DMS53 treated with DMSO at 0.1 percent for 48 hours (cell line): ENCODE measurements around the gene FAM78A.

Source experiments
- DNase-seq: peaks from one replicate; lab custom pipeline; 2025; ENCODE audit not compliant: unreplicated experiment; lab: John Stamatoyannopoulos, UW

FAM78A gene, protein sequence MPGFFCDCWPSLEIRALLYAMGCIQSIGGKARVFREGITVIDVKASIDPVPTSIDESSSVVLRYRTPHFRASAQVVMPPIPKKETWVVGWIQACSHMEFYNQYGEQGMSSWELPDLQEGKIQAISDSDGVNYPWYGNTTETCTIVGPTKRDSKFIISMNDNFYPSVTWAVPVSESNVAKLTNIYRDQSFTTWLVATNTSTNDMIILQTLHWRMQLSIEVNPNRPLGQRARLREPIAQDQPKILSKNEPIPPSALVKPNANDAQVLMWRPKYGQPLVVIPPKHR

DNA sequence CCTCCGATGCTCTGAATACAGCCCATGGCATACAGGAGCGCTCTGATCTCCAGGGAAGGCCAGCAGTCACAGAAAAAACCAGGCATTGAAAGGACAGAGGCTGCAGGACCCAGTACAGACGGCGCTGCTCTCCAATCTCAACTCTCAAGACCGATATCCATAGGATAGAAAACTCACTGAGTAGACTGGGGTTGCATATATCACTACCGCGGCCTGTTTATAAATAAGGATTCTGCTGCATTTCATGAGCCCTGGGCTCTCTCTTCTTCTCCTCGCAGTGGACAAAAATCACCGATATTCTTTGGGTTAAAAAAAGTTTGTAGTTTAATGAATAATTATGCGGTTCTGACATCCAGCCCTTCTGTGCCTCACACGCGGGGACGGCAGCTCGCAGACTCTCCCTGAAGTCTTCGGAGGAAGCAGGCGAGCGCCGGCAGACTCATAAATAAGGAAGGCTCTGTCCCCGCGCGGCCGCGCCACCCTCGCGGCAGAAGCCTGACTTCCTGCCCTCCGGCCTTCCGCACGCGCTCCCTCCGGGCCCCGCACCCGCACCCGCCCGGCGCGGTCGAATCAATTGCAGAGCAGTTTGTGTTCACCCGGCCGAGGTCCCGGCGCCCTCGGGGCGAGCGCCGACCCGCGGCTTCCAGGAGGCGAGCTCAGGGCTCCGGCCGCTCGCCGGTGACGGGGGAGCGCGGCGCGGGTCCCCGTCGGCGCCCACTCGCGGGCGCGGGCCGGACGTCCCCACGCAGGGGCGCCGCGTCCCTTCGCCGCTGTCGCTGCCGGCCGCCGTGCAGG lies at the start of gene FAM78A:
FAM78A (minus strand) TSS at position 417 of the 795 bp plus-strand sequence; CDS start at position 86, 331 bp downstream.
- DNase-seq, result no peak

DNA sequence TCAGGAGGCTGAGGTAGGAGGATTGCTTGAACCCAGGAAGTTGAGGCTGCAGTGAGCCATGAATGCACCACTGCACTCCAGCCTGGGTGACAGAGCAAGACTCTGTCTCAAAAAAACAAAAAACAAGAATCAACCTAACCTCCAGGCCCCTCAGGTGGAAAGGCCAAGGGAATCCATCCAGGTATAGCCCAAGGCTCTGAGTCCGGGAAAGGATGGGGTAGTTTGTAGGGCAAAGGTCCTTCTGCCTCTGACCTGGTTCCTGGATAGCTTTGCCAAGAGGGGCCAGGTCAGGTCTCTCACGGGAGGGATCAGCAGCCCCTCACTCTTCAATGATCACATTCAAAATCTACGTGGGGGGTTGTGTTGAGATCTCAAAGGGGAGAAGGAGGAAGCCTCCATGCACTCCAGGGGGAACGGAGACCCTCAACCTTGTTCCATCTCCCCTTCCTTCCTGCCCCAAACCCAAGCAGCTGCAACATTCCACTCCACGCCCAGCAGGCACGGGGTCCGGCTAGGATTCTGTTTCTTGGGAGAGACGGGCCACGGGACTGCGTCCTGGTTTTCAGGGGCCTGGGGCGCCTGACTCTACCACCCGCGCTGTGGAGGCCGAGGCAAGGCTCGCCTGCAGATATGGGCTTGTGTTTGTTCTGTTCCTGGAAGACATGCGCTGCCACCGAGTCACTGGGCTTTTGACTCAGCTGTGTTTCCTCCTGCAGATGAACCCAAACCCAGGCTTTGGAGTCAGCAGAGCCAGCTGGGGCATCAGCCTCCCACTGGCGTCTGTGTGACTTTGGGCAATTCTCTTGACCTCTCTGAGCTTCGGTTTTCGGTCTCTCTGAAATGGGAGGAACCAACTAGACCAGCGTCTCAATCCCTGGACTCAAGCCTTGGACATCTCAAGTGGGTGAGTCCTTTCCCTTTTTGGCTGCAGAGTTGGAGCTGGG lies 48.7 kb upstream of the FAM78A start:
- DNase-seq, result no peak

DNA sequence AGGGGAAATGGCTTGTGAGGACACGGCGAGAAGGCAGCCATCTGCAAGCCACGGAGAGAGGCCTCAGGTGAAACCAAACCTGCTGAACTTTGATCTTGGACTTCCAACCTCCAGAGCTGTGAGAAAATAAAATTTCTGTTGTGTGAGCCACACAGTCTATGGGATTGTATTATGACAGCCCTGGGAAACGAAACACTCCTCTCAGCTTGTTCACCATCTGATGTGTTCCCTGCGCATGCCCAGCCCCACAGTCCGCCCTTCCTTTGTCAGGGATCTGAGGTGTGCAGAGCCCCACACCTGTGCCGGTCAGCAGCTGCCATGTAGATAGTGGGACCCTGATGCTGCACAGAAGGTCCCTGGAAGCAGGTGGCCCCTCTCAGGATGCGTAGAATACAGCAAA lies 47.3 kb upstream of the FAM78A start:
- no peak for DNase-seq

DNA sequence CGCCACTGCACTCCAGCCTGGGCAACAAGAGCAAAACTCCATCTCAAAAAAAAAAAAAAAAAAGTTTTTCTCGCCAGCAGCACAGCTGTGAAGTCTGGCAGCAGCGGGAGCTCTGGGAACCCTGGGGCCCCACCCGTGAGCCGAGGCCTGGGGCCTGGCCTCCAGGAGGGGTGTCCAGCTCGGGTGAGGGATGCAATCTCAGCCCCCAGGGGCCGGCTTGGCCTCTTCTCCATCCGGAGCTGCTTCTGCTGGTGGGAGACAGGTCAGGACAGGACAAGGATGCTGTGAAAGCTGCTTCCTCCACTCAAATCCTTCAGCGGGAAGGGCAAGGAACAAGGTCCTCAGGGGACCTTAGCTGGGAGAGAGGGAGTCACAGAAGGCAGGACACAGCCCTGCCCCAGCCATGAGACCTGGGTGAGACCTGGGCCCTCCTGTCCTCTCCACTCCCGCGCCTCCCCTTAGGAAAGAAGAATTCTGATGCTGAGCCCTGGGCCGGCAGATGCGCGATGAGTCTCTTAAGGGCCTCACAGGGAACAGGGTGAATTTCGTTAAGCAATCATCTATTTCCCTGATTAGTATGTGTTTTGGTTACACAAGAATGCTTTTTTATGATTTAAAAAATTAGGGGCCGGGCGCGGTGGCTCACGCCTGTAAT lies 43.8 kb upstream of the FAM78A start:
- DNase-seq, result no peak

DNA sequence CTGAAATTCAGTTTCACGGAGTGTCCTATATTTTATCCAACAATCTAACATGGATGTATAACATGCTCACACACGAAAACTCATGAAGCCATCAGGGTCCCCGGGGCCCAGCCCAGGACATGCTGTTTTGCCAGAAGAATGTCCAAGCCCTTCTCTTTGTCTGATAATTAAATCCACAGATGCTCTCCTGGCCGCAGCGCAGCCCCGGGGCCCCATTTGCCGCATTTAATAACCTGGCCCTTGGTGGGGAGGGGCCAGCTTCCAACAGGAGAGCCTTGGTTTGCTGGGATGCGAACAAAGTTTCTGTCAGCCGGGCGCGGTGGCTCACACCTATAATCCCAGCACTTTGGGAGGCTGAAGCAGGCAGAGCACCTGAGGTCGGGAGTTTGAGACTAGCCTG lies 43.2 kb upstream of the FAM78A start:
- no peak for DNase-seq

DNA sequence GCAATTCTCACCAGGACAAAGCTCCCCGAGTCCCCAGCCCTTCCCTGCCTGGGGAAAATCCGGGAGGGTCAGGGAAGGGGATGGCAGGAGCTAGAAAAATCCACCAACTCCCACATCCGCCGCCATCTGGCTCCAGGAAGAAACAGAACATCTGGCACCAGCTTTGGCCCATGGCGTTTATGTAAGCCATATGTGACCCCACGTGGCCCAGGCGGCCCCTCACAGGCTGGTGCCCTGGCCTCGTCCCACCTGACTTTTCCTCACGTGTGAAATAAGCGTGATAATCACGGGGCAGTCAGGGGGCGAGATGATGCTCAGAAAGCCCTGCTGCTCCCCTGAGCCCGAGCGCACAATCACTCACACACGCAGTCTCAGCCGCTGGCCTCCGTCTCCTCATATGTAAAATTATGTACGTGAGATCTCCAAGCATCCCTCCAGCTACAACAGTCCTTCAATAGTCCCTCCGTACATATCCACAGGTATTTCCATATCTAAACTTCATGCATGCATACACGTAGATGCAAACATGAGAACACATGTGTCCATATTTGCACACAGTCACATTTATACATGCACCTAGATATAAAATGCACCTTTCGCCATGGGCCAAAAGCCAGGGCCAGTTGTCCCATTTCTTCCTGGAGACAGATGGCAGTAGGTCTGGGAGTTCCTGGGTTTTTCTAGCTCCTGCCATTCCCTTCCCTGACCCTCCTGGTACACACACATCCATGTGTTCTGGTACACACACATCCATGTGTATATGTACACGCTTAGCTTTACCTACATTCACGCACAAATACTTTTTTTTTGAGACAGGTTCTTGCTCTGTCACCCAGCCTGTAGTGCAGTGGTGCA lies 42.1 kb upstream of the FAM78A start:
- DNase-seq, result no peak

DNA sequence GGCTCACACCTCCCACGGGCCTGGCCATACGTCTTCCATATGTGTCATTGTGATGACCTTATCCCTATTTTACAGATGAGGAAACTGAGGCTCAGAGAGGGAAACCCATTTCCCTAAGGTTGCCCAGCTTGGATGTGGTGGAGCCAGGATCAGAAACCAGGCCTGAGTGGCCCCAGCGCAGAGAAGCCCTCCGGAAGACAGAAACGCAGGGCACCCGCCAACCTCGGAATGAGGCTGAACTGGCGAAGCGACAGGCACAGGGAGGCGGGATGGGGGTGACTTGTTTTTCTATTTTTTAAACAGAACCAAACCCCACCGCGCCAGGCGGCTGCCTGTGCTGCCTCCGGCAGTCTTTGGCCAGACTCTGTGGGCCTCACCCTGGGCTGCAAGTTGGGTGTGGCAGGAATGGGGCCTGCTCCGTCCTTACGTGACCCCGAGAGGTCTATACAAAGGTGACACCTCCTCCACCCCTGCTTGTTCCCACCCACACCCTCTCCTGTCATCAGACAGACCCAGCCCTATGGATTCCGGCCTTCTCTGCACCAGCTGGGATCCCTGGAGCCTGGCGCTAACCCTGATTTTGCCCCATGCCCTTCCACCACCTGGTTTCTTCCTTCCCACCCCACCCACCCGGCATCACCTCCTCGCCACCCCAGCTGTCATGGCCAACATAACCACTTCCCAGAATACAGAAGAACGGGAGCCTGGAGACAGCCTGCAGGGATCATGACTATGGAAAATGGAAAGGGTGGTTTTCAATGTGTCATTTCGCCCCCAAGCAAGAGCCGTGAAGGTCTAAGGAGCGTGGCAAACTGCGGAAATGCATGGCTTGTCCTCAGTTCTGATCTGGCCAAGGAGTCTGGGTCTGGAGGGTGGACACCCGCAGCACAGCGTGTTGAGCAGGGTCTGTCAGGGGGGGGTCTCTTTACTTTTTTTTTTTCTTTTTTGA lies 36.8 kb upstream of the FAM78A start:
- DNase-seq, result no peak

DNA sequence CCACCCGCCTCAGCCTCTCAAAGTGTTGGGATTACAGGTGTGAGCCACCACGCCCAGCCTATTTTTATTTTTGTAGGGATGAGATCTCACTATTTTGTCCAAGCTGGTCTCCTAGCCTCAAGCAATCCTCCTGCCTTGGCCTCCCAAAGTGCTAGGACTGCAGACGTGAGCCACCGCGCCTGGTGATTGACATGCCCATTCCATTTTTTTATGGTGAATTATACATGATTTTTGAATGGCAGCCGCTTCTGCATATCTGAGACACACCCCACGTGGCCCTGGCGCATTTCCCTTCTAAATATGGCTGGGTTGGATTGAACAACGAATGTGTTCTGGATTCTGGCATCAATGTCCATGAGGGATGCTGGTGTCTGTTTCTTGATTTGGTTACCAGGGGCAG lies 35.9 kb upstream of the FAM78A start:
- DNase-seq, result no peak

DNA sequence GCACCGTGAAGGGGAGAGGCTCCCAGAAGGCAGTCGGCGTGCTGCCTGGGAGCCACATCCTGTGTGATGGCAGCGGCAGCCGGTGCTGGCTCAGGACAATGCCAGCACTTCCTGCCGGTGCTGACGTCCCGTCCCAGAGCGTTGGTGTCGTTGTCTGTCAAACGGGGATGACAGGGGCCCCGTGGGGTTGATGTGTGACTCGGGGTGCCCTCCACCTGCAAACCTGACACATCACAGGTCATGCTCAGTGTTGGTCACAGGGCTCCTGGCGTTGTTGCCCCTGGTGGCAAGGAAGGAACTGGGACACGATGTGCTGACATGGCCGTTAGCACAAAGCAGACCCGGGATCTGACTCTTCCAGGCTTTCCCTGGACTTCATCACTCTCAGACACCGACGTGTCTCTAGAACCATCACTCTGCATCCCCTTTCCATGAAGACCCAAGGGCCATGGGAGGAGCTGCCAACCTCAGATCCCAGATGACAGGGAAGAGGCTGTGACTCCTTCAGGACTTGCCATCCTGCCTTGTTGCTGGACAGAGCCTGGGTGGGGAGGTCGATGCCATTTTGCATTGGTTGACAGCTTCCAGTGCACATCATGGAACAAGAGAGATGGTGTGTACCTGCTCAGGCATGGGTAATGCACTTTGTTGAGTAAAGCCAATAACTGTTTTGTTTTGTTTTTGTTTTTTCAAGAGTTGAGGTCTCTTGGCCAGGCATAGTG lies 34.7 kb upstream of the FAM78A start:
- peak; percentile 34 for DNase-seq

DNA sequence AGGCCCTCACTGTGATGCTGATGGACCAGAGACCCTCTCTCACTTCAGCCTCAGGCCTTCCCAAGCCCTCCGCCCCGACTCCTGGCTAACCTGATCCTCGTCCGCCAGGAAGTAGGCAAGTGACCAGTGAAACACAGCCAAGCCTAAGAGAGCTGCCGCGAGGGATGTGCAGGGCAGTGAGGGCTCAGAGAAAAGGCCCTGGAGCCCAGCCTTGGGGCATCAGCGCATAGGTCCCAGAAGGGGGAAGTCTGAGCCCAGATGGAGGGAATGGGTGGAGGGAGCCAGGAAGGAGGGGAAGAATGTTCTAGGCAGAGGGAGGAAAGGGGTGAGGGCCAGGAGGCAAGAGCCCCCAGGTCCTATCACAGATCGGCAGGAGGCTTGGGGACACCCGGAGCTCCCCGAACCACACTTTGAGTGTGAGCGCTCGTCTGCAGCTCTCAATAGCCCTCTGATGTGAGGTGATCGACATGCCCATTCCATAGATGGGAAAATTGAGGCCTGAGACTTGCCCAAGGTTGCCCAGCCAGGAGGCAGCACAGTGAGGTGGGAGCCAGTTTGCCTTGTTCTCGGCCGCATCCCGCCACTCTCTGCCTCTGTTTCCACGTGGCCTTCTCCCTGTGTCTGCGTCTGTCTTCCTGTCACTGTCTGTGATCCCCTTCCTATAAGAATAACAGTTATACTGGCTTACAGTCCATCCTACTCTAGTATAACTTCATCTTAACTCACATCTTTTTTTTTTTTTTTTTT lies 33.4 kb upstream of the FAM78A start:
- DNase-seq, result no peak

DNA sequence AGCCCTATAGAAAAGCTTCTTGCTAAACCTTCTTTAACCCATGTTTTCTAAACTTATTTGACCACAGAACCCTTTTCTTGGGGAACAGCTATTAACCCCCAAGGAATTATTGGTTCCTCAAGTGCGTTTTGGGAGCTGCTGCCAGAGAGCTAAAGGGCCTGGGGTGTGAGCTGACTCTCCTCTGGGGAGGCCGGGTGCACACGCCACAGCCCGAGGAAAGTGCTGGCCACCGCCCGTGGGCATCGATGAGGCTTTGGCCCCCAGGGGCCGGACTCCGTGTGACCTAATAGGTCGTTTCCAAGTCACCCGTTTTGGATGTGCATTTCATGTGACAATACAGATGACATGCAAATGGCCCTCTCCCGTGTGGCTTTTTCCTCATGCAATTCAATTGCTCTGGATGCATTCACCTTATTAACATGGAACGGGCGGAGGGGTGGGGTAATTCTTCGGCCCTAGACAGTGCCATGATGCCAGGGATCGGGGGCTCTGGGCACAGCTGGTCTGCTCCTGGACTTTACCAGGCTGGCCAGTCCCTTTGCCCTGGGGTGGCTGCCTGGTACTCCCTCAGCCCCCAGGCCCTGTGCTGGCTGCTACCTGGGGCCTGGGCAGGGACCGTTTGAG lies 32.7 kb upstream of the FAM78A start:
- no peak for DNase-seq

DNA sequence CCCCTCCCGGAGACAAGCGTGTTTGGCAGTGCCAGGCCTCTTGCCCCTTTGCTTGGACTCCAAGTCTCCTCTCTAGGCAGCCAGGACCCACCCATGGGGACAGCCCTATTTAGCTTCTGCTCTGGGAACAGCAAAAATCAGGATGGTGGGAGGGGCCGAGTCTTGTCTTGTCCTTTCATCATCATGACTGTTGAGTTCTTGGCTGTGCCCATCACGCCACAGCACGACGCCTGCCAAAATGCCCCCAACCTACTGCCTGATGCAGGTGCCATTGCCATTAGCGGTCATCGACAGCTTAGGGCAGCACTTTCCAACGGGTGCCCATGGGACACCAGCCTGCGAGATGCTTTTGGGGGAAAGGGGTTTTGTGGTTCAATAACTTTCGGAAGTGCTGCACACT lies 32.1 kb upstream of the FAM78A start:
- DNase-seq, result no peak

DNA sequence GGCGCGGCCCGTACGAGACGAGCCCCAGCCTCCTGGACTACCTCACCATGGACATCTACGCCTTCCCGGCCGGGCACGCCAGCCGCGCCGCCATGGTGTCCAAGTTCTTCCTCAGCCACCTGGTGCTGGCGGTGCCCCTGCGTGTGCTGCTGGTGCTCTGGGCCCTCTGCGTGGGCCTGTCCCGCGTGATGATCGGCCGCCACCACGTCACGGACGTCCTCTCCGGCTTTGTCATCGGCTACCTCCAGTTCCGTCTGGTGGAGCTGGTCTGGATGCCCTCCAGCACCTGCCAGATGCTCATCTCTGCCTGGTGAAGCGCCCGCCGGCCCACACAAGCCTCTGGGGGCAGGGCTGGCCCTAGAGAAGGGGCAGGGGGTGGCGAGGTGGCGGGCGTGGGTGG lies 31.7 kb upstream of the FAM78A start:
- no peak for DNase-seq

DNA sequence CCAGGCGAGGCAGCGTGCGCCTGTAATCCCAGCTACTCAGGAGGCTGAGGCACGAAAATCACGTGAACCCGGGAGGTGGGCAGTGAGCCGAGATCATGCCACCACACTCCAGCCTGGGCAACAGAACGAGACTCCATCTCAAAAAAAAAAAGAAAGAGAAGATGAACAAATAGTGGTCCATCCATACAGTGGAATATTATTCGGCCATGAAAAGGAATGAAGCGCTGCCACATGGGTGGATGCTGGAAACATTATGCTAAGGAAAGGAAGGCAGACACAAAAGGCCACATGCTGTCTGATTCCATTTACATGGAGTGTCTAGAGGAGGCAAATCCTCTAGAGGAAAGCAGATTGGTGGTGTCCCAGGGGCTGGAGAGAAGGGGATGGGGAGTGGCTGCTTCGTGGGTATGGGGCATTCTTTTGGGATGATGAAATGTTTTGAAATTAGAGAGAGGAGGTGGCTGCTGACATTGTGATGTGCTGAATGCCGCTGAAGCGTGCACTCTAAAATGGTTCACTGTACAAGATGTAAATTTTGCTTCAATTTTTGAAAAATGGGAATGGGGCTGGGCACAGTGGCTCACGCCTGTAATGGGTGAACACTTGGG lies 30.2 kb upstream of the FAM78A start:
- DNase-seq, result no peak

DNA sequence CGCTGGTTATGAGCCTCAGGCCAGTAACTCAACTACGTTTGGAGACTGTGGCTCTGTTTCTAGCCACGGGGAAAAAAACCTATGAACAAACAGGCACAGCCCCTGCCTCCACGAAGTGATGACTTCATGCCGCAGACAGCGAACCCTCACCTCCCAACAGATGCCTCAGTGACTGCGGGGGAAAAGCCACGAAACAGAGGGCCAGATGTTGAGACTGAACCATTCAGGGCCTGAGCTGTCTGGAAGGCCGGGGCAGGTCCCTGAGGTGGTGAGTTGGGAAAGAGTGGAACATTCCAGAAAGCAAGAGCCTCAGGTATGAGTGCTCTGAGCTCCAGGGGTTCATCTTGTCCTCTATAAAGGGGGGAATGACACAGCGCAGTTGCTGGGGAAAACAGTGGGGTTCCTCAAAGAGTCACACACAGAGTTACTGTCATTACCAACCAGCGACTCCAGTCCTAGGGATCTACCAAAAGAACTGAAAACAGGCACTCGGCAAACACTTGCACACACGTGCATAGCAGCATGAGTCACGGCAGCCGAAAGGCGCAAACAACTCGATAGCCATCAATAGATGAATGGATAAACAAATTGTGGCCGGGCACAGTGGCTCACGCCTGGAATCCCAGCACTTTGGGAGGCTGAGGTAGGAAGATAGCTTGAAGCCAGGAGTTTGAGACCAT lies 28.5 kb upstream of the FAM78A start:
- peak; percentile 31 for DNase-seq
